ENCODE data around the gene GOLPH3L. TPM values are rescaled to one million over a fixed set of nuclear protein-coding genes. Genes with fewer than 3 reads are reported as not detected.
A peak's percentile ranks its signal among the peaks of the same experiment; 100 is the strongest.
"Not testable (repeated sequence)": the region's sequence is repeated elsewhere in the genome, so short reads cannot be mapped to it uniquely, and the experiment has no call there.

GOLPH3L gene
- total and polyA plus RNA-seq, 8 donors = 28.1 to 41.7 (median 38.7) TPM

GRCh38 chr1:150604226-150604588 lies 92.7 kb downstream of the GOLPH3L start:
- intact Hi-C loops (cut with DNase I) = no loop called here
- H3K27ac ChIP-seq = peak overlapping the region; percentile 85 to 90

GRCh38 chr1:150603711-150604110 lies 93.2 kb downstream of the GOLPH3L start:
- no peak for DNase-seq
- Histone ChIP-seq H3K4me3 (no peak overlapping the region), H3K4me1 (peaks cover 9 to 47% of the 10 kb centered on the region in 2 donors), H3K9me3 (no peaks in the 10 kb centered on the region), H3K36me3 (no peaks in the 10 kb centered on the region), H3K27ac (peak overlapping the region; percentile 85 to 90), H3K27me3 (no peaks in the 10 kb centered on the region)
- intact Hi-C loops (cut with DNase I) = no loop called here
- no peak for ATAC-seq
- no peak for TF ChIP-seq CTCF (IDR thresholded peaks at IDR 0.05)

More at GRCh38 chr1:150604226-150604588, 92.7 kb downstream of the GOLPH3L start:
- no peaks in the 10 kb centered on the region for H3K27me3 ChIP-seq
- TF ChIP-seq CTCF (IDR thresholded peaks at IDR 0.05) = no peak
- no peak for DNase-seq
- no peaks in the 10 kb centered on the region for H3K9me3 ChIP-seq
- H3K4me3 ChIP-seq = no peak overlapping the region
- ATAC-seq = no peak
- no peaks in the 10 kb centered on the region for H3K36me3 ChIP-seq
- H3K4me1 ChIP-seq = peaks cover 9 to 52% of the 10 kb centered on the region in 2 donors

GRCh38 chr1:150602372-150602771 lies 94.6 kb downstream of the GOLPH3L start:
- DNase-seq; H3K27me3 ChIP-seq; ATAC-seq; intact Hi-C loops (cut with DNase I); H3K36me3 ChIP-seq; H3K27ac ChIP-seq; H3K4me3 ChIP-seq; H3K9me3 ChIP-seq: not testable (repeated sequence)
- peaks cover 9 to 42% of the 10 kb centered on the region in 2 donors for H3K4me1 ChIP-seq

GRCh38 chr1:150601540-150601939 lies 95.4 kb downstream of the GOLPH3L start:
- H3K27me3 ChIP-seq = no peaks in the 10 kb centered on the region
- no peak for DNase-seq
- H3K27ac ChIP-seq = no peak overlapping the region
- ATAC-seq = no peak
- no peak for TF ChIP-seq CTCF (IDR thresholded peaks at IDR 0.05)
- no peak overlapping the region for H3K4me3 ChIP-seq
- H3K4me1 ChIP-seq = peaks cover 9 to 42% of the 10 kb centered on the region in 2 donors
- no peaks in the 10 kb centered on the region for H3K9me3 ChIP-seq
- intact Hi-C loops (cut with DNase I) = no loop called here
- H3K36me3 ChIP-seq = no peaks in the 10 kb centered on the region

GRCh38 chr1:150598346-150598745 lies 98.6 kb downstream of the GOLPH3L start:
- H3K36me3 ChIP-seq; H3K27me3 ChIP-seq; H3K27ac ChIP-seq; DNase-seq; intact Hi-C loops (cut with DNase I); H3K9me3 ChIP-seq; ATAC-seq; H3K4me3 ChIP-seq: not testable (repeated sequence)
- peaks cover 0 to 11% of the 10 kb centered on the region in 2 donors for H3K4me1 ChIP-seq

GRCh38 chr1:150596976-150597375 lies 100.0 kb downstream of the GOLPH3L start:
- DNase-seq = no peak
- Histone ChIP-seq H3K27me3 (no peaks in the 10 kb centered on the region), H3K36me3 (no peaks in the 10 kb centered on the region), H3K27ac (no peak overlapping the region), H3K4me3 (no peak overlapping the region), H3K9me3 (no peaks in the 10 kb centered on the region), H3K4me1 (peaks cover 0 to 18% of the 10 kb centered on the region in 2 donors)
- intact Hi-C loops (cut with DNase I) = no loop called here
- no peak for TF ChIP-seq CTCF (IDR thresholded peaks at IDR 0.05)
- no peak for ATAC-seq

Other genes with a start within 250 kb of the GOLPH3L start
- gene TARS2, start 209.7 kb downstream of the GOLPH3L start, total RNA-seq = 10 to 100 TPM; 18.5 to 21.7 TPM
- gene TARS2, start 209.7 kb downstream of the GOLPH3L start, polyA plus RNA-seq (ENCODE audit: insufficient read length in 6 of 6) = 10 to 100 TPM; 24.1 to 29.4 (median 26.8) TPM
- gene ECM1, start 189.0 kb downstream of the GOLPH3L start, total RNA-seq = 10 to 100 TPM; 21.3 to 65.2 TPM
- gene ECM1, start 189.0 kb downstream of the GOLPH3L start, polyA plus RNA-seq (ENCODE audit: insufficient read length in 6 of 6) = 1 to 10 TPM; 1.9 to 3.4 (median 3.2) TPM
- gene FALEC, start 181.4 kb downstream of the GOLPH3L start, total RNA-seq = not detected
- gene FALEC, start 181.4 kb downstream of the GOLPH3L start, polyA plus RNA-seq (ENCODE audit: insufficient read length in 6 of 6) = 1 to 10 TPM in 5 of 6 donors, under 1 TPM in 1; 0.50 to 1.9 (median 1.2) TPM
- 10 to 100 TPM; 52.9 to 76.0 TPM for gene ADAMTSL4, start 147.7 kb downstream of the GOLPH3L start, total RNA-seq
- 10 to 100 TPM; 13.0 to 25.7 (median 19.5) TPM for gene ADAMTSL4, start 147.7 kb downstream of the GOLPH3L start, polyA plus RNA-seq (ENCODE audit: insufficient read length in 6 of 6)
- gene MCL1, start 117.5 kb downstream of the GOLPH3L start, total RNA-seq = 100 to 1,000 TPM; 266 to 280 TPM
- gene MCL1, start 117.5 kb downstream of the GOLPH3L start, polyA plus RNA-seq (ENCODE audit: insufficient read length in 6 of 6) = 100 to 1,000 TPM; 114 to 260 (median 173) TPM
- gene ENSA, start 67.5 kb downstream of the GOLPH3L start, total RNA-seq = 100 to 1,000 TPM; 181 to 199 TPM
- gene ENSA, start 67.5 kb downstream of the GOLPH3L start, polyA plus RNA-seq (ENCODE audit: insufficient read length in 6 of 6) = 100 to 1,000 TPM; 180 to 218 (median 210) TPM
- gene HORMAD1, start 23.7 kb upstream of the GOLPH3L start, total RNA-seq = 1 to 10 TPM in 1 of 2 donors, under 1 TPM in 1; 0.38 to 2.5 TPM
- gene HORMAD1, start 23.7 kb upstream of the GOLPH3L start, polyA plus RNA-seq (ENCODE audit: insufficient read length in 6 of 6) = under 1 TPM in 3 of 6 donors, not detected in 3; 0.15 to 0.38 (median 0.17) TPM
- 100 to 1,000 TPM; 320 to 473 TPM for gene CTSS, start 68.6 kb upstream of the GOLPH3L start, total RNA-seq
- gene CTSS, start 68.6 kb upstream of the GOLPH3L start, polyA plus RNA-seq (ENCODE audit: insufficient read length in 6 of 6) = 10 to 100 TPM; 21.1 to 32.6 (median 27.1) TPM
- 10 to 100 TPM; 19.9 to 54.5 TPM for gene CTSK, start 111.1 kb upstream of the GOLPH3L start, total RNA-seq
- 10 to 100 TPM; 28.7 to 46.8 (median 36.0) TPM for gene CTSK, start 111.1 kb upstream of the GOLPH3L start, polyA plus RNA-seq (ENCODE audit: insufficient read length in 6 of 6)
- 10 to 100 TPM; 42.9 to 49.8 TPM for gene ARNT, start 179.4 kb upstream of the GOLPH3L start, total RNA-seq
- 10 to 100 TPM; 75.9 to 88.0 (median 79.7) TPM for gene ARNT, start 179.4 kb upstream of the GOLPH3L start, polyA plus RNA-seq (ENCODE audit: insufficient read length in 6 of 6)
- not detected for gene CTXND2, start 190.0 kb upstream of the GOLPH3L start, total RNA-seq
- under 1 TPM in 1 of 6 donors, not detected in 5; 0.15 TPM for gene CTXND2, start 190.0 kb upstream of the GOLPH3L start, polyA plus RNA-seq (ENCODE audit: insufficient read length in 6 of 6)
- 10 to 100 TPM; 33.1 to 49.7 TPM for gene SETDB1, start 229.2 kb upstream of the GOLPH3L start, total RNA-seq
- 10 to 100 TPM; 83.6 to 96.6 (median 91.9) TPM for gene SETDB1, start 229.2 kb upstream of the GOLPH3L start, polyA plus RNA-seq (ENCODE audit: insufficient read length in 6 of 6)

Data from left lung (tissue), 10 donors.